ENCODE results near the gene SRL.

The SRL gene

DNA sequence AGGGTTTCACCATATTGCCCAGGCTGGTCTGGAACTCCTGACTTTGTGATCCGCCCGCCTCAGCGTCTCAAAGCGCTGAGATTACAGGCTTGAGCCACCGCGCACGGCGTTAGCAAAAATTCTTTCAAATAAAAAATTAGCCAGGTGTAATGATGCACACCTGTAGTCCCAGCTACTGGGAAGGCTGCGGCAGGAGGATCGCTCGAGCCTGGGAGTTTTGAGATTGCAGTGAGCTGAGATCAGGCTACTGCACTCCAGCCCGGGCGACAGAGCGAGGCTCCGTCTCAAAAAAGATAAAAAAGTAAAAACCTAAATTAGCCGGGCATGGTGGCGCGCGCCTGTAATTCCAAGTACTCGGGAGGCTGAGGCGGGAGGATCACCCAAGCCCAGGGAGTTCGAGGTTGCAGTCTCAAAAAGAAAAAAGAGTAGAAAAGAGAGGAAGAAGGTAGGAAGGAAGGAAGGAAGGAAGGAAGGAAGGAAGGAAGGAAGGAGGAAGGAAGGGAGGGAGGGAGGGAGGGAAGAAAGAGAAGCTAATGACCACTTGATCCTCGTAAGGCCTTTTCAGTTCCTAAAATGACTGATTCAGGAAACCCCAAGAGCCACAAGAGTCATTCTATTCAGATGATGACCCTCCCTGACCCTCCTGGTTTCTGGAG is 59.2 kb downstream of the SRL start:
- TF ChIP-seq, protein P1, sequence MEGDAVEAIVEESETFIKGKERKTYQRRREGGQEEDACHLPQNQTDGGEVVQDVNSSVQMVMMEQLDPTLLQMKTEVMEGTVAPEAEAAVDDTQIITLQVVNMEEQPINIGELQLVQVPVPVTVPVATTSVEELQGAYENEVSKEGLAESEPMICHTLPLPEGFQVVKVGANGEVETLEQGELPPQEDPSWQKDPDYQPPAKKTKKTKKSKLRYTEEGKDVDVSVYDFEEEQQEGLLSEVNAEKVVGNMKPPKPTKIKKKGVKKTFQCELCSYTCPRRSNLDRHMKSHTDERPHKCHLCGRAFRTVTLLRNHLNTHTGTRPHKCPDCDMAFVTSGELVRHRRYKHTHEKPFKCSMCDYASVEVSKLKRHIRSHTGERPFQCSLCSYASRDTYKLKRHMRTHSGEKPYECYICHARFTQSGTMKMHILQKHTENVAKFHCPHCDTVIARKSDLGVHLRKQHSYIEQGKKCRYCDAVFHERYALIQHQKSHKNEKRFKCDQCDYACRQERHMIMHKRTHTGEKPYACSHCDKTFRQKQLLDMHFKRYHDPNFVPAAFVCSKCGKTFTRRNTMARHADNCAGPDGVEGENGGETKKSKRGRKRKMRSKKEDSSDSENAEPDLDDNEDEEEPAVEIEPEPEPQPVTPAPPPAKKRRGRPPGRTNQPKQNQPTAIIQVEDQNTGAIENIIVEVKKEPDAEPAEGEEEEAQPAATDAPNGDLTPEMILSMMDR (IDR thresholded peaks at IDR 0.05; ENCODE audit: insufficient read depth, low read depth, low read length, missing control alignments), result no peak
- peak overlapping the region; percentile 75 for H3K4me3 ChIP-seq (ENCODE audit: low read depth, low read length)
- peak; percentile 88 for DNase-seq (ENCODE audit: low read depth)

DNA sequence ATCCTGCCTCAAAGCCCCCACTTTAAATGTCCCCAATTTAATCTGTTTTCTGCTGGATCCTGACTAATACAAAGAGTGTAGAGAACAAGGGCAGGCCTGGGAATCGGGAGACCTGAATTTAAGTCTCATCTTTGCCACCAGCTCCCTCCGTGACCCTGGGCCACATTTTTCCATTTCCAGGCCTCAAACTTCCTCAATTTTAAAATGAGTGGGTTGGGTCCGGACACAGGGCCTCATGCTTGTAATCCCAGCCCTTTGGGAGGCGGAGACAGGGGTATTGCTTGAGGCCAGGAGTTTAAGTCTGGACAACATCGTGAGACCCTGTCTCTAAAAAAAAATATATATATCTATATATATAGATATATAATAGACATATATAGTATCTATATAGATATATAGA is 61.4 kb downstream of the SRL start:
- DNase-seq (ENCODE audit: low read depth), result no peak
- TF ChIP-seq, protein P1 (IDR thresholded peaks at IDR 0.05; ENCODE audit: insufficient read depth, low read depth, low read length, missing control alignments), result no peak
- no peak overlapping the region for H3K4me3 ChIP-seq (ENCODE audit: low read depth, low read length)

DNA sequence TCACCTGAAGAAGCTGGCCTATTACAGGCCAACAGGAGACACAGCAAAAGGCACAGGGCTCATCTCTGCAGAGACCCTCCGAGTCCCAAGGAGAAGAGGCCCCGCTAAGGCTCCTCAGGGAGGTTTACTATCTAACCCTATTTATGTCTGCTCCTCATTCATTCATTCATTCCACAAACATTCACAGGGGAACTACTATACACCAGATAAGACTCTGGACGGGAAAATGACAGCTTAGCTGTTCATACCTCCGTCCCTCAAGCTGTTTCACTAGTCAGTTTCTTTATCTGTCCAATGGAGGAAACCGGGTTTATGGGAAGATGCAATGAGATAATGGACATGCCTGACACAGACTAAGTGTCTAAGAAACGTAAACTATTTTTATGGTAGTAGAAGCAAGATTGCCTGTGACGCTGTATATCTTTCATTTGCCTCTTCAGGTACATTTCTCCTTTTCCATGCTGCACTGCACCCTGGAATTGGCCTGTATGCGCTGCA is 62.1 kb downstream of the SRL start:
- no peak overlapping the region for H3K4me3 ChIP-seq (ENCODE audit: low read depth, low read length)
- TF ChIP-seq, protein P1 (IDR thresholded peaks at IDR 0.05; ENCODE audit: insufficient read depth, low read depth, low read length, missing control alignments), result no peak
- DNase-seq (ENCODE audit: low read depth), result no peak

DNA sequence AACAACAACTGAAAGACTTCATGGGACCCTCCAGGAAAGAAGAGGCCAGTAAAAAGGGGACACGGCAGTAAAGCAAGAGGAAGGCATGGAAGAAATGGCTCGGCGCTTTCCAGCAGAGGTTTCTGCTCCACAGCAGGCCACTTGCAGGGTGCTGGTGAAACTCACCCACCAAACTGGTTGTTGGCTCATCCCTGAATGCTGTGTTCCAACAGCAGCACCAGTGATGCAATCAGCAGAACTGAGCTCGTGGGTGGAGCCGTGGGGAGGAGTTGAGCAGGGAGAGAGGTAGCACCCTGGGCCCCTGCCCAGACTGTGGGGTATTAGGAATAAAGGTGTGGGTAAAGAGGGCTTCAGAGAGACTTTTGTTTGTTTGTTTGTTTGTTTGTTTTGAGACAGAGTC is 62.9 kb downstream of the SRL start:
- DNase-seq (ENCODE audit: low read depth), result no peak
- no peak overlapping the region for H3K4me3 ChIP-seq (ENCODE audit: low read depth, low read length)
- TF ChIP-seq, protein P1 (IDR thresholded peaks at IDR 0.05; ENCODE audit: insufficient read depth, low read depth, low read length, missing control alignments), result no peak

DNA sequence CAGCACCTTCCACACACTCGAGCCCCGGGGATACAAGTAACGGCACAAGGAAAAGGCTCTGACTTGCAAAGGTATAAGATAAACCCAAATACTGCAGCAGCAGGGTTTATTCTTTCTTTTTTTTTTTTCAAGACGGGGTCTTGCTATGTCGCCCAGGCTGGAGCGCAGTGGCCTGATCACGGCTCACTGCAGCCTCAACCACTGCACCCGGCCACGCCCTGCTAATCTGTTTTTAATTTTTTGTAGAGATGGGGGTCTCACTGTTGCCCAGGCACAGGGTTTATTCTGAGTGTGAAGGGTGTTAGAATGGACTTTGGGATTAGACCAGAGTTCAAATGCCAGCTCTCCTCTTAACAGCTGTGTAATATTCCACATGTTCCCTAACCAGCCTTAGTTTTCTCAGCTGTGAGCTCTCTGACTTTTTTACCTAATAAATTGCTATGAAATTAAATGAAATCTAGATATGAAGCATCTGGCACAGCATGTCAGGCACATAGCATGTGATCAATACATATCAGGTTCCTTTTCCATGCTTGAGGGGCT is 63.3 kb downstream of the SRL start:
- no peak for DNase-seq (ENCODE audit: low read depth)
- TF ChIP-seq, protein P1 (IDR thresholded peaks at IDR 0.05; ENCODE audit: insufficient read depth, low read depth, low read length, missing control alignments), result no peak
- H3K4me3 ChIP-seq (ENCODE audit: low read depth, low read length), result no peak overlapping the region

DNA sequence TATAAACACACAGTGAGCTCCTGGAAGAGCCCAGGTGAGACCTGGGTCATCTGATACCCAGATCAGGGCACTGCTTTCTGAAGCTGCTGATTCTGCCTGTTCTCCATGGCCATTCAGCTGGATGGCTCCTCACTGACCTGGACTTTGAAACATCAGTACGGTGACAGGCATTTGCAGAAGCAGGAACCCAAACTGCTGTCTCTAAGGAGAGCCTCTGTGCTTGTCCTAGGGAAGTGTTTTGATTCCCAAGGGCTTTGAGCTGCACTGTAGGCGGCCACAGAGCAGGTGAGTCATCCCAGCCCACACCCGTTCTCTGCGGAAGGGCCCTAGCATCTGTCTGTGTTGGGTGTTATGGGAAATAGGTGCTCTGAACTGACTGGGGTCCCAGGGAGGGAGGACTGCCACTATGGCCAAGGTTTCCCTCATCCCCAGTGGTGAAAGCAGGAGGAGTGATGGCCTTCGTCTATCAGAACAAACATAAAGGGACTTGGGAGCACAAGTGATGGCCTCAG is 64.9 kb downstream of the SRL start:
- peak; percentile 59 for DNase-seq (ENCODE audit: low read depth)
- TF ChIP-seq, protein P1 (IDR thresholded peaks at IDR 0.05; ENCODE audit: insufficient read depth, low read depth, low read length, missing control alignments), result no peak
- no peak overlapping the region for H3K4me3 ChIP-seq (ENCODE audit: low read depth, low read length)
